Fibroblast of pulmonary artery (primary cell): Measurements from ENCODE around the gene RBM4B.
A peak's percentile ranks its signal among the peaks of the same experiment; 100 is the strongest.

Experiments
- DNase-seq: peaks from one replicate; pipeline ENCODE4 v3.0.0-alpha.2; 2010; ENCODE audit warnings: low read depth
- H3K4me3 ChIP-seq: replicated peaks from 2 replicates; pipeline ENCODE4 v1.5.1; 2011; ENCODE audit warnings: low read depth, mild to moderate bottlenecking, control low read depth, low read length, moderate library complexity
- TF ChIP-seq, protein P1 (sequence below): IDR thresholded peaks from 2 replicates; pipeline ENCODE4 v1.5.1; 2011; ENCODE audit warnings: mild to moderate bottlenecking, control low read depth, low read length, inconsistent platforms; ENCODE audit errors: missing control alignments

Gene RBM4B

DNA sequence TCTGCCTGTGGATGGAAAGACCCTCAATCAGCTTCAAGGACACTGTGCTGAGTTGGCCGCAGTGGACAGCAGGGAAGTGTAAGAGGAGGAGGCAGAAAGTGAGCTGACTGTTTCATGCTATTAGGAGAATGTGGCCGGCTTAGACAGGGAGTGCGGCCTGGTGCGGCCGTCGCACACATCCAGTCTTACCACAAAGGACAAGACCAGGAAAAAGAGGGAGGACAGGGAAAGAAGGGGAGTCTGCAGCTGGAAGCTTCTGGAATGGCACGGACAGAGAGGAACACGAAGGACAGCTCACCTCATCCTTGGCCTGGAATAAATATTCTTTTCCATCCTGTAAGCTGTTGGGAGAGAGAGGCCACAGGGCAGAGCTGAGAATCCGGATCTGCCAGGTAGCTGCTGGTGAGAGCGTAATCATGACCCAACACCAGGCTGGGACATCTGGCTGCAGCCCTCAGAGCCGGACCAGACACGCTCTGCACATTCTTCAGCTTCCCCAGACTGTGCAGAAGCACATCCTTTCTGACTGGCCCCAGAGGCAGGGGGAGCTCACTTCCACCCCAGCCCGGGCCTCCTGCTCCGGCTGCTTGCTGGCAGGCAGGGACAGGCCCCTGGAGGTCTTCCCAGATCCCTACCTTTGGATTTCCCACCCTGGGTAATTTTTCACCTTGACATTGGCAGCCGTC lies 8.6 kb upstream of the RBM4B start:
- H3K4me3 ChIP-seq: no peak overlapping the region
- no peak for DNase-seq
- TF ChIP-seq, protein P1, sequence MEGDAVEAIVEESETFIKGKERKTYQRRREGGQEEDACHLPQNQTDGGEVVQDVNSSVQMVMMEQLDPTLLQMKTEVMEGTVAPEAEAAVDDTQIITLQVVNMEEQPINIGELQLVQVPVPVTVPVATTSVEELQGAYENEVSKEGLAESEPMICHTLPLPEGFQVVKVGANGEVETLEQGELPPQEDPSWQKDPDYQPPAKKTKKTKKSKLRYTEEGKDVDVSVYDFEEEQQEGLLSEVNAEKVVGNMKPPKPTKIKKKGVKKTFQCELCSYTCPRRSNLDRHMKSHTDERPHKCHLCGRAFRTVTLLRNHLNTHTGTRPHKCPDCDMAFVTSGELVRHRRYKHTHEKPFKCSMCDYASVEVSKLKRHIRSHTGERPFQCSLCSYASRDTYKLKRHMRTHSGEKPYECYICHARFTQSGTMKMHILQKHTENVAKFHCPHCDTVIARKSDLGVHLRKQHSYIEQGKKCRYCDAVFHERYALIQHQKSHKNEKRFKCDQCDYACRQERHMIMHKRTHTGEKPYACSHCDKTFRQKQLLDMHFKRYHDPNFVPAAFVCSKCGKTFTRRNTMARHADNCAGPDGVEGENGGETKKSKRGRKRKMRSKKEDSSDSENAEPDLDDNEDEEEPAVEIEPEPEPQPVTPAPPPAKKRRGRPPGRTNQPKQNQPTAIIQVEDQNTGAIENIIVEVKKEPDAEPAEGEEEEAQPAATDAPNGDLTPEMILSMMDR: no peak

DNA sequence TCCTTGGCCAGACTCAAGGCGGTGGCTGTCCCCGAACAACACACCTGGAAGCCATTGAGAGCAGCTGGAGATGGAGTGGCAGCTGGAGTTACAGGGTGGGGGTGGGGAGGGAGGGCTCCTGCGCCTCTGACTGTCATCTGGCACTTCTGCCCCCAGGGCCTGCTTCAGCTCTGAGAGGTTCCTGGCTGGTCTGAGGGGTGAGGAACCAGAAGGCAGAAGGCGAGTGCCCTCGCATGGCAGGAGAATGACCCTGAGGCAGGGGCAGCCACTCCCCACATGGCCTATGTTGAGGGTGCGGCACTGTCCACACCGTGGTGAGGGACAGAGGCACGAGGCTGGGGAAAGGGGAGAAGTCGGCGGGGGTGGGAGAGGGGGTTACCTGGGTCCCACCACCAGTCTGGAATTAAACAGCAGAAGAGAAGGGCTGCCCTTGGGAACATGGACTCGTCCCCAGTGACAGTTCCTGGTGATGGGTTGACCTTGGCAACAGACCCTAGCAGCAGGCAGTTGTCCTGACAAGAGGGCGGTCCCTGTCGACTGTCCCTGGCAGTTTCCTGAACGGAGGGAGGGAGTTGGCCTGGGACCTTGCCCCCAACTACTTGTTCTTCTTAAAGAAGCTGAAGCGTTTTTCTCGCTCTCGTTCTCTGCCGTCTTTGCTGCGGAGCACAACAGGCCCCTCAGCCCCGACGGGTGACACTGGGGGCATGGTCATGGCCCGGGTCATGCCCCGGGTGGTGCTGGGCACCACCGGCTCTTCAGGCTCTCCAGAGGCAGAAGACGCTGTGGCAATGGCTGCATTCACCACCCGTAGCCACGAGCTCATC lies 7.8 kb upstream of the RBM4B start:
- no peak for DNase-seq
- no peak overlapping the region for H3K4me3 ChIP-seq
- TF ChIP-seq, protein P1: no peak

DNA sequence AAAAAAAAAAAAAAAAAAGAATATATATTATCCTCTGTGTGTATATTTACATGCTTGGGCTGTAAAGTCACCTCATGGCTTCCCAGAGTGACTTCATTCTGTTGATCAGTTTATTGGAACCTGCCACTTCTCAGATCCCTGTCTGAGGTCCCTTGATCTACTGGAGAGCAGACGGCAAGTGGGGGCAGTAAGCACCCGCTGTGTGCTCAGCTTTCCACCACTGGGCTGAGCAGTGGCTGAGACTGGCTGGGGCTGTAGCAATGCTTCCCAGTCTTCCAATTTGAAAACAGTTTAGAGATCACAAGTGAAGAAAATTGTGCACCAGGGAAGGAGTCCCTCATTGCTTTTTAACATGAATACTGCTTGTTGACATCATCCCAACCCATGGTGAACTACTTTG lies 6.9 kb upstream of the RBM4B start:
- H3K4me3 ChIP-seq: no peak overlapping the region
- DNase-seq: no peak
- TF ChIP-seq, protein P1: no peak

DNA sequence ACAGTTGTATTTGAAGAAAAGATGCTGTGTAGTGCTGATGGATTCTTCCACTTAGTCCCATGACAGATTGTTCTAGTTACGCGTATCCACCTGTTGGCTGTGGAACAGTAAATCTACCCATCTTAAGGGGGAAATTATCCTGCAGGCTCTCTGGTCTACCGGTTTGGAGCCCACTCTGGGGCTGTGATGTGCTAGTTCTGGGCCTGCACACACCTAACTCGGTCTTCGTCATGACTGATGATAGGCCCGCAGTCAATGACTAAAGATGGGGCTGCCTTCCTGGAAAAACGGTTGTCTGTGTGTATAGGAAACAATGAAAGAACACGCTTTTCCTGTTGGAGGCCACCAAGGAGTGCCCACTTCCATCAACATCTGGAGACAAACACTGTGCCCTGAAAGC lies 6.2 kb upstream of the RBM4B start:
- TF ChIP-seq, protein P1: no peak
- H3K4me3 ChIP-seq: no peak overlapping the region
- no peak for DNase-seq

DNA sequence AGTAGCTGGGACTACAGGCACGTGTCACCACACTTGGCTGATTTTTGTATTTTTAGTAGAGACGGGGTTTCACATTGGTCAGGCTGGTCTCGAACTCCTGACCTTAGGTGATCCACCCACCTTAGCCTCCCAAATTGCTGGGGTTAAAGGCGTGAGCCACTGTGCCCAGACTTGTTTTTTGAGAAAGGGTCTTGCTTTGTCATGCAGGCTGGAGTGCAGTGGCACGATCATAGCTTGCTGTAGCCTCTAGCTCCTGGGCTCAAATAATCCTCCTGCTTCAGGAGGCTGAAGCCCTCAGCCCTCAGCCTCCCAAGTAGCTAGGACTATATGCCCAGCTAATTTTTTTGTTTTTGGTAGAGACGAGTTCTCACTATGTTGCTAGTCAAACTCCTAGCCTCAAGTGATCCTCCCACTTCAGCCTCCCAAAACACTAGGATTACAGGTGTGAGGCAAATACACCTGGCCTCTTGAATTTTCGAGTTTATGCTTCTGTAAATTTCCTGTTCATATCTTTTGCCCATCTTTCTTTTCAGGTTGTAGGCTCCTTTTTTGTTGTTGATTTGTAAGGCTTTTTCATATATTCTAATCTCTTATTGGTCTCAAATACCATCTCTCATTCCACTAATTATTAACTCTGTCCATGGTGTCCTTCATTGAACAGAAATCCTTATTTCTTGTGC lies 3.4 kb upstream of the RBM4B start:
- TF ChIP-seq, protein P1: no peak
- no peak for DNase-seq
- H3K4me3 ChIP-seq: no peak overlapping the region

DNA sequence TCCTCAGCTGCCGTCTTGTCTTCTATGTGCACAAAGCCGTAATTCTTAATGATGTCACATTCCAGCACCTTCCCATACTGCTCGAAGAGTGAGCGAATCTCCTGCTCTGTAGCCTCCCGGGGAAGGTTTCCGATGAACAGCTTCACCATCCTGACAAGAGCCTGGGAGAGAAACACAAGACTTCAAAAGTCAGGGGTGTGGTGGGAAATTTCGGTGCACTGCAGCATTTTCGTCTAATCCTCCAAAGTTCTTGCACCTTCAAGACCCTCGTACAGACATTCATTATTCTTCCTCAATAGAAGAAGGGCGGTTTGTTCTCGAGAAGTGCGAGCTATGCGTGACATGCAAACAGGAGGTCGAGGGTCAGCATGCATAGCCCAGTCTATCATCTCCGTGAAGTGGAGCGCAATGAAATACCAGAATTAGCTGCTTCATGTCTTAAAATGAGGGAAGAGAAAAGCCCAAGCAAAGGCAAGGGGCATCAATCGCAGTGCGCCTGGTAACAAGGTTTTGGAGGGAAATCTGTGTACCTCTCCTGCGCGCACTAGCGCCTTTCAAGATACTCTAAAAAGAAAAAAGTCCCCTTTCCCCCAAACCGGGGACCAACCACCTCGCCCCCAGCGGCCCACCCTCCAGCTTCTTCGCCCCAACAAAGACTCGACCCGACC lies 622 bp downstream of the RBM4B start:
- peak overlapping the region; percentile 81 for H3K4me3 ChIP-seq
- DNase-seq: peak; percentile 10
- TF ChIP-seq, protein P1: no peak
